Measurements from ENCODE around the gene SENP8. TPM values are rescaled to one million over a fixed set of nuclear protein-coding genes. Genes with fewer than 3 reads are reported as not detected.

SENP8 gene
- total and polyA plus RNA-seq, 2 of the 13 experiments (the other 11 are each of a cell fraction or from before 2014, with no cell fraction given) = 2.7 to 3.0 TPM

DNA sequence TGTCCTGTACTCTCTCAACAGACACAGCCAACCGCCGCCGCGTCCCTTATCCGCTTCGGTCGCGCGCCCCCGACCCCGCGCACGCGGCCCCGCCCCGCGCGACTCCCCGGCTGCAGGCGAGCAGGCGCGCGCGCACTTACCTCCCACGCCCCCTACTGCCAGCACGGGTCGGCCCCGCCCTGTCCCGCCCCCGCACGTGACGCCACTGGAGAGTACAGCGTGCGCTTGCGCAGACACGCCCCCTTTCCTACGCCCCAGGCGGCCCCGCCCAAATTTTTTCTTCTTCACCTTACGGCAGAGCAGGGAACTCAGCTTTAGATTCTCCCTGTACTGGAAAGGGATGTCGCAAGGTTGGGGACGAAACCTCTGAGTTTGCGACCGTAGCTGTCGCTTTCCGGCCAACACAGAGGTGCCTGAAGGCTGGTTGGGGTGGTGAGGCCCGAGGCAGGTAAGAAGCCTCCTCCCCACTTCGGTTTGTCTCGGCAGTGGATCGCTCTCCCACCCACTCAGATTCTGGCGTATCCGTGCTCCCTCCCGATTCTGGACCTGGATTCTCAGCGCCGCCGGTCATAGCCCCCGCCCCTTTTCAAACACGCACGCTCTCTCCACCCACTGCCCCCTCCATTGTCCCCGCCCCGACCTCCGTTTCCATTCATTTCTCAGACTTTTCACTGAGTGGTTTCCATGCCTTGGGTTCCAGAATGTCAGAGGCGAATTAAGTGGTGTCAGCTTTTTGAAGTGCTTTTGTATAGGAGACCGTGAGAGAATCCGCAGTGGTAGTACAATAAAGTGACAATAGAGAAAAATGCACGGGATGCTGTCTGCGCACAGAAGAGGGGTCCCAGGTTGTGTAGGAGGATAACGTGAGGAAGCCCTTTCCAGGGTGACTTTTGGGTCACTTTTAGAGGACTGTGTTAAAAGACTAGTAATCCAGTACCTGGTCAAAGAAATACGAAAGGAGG lies at the start of gene SENP8, which contains the start of gene MYO9A (continued):
- TF ChIP-seq, protein P1, sequence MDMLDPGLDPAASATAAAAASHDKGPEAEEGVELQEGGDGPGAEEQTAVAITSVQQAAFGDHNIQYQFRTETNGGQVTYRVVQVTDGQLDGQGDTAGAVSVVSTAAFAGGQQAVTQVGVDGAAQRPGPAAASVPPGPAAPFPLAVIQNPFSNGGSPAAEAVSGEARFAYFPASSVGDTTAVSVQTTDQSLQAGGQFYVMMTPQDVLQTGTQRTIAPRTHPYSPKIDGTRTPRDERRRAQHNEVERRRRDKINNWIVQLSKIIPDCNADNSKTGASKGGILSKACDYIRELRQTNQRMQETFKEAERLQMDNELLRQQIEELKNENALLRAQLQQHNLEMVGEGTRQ (IDR thresholded peaks at IDR 0.05; ENCODE audit: low read depth, low read length) = peak; percentile 85
- TF ChIP-seq, protein P1 (CRISPR knock-in tag; IDR thresholded peaks at IDR 0.05; ENCODE audit: borderline replicate concordance) = peak; percentile 86; the same call in 1 of the 2 replicates
- TF ChIP-seq, protein P2, sequence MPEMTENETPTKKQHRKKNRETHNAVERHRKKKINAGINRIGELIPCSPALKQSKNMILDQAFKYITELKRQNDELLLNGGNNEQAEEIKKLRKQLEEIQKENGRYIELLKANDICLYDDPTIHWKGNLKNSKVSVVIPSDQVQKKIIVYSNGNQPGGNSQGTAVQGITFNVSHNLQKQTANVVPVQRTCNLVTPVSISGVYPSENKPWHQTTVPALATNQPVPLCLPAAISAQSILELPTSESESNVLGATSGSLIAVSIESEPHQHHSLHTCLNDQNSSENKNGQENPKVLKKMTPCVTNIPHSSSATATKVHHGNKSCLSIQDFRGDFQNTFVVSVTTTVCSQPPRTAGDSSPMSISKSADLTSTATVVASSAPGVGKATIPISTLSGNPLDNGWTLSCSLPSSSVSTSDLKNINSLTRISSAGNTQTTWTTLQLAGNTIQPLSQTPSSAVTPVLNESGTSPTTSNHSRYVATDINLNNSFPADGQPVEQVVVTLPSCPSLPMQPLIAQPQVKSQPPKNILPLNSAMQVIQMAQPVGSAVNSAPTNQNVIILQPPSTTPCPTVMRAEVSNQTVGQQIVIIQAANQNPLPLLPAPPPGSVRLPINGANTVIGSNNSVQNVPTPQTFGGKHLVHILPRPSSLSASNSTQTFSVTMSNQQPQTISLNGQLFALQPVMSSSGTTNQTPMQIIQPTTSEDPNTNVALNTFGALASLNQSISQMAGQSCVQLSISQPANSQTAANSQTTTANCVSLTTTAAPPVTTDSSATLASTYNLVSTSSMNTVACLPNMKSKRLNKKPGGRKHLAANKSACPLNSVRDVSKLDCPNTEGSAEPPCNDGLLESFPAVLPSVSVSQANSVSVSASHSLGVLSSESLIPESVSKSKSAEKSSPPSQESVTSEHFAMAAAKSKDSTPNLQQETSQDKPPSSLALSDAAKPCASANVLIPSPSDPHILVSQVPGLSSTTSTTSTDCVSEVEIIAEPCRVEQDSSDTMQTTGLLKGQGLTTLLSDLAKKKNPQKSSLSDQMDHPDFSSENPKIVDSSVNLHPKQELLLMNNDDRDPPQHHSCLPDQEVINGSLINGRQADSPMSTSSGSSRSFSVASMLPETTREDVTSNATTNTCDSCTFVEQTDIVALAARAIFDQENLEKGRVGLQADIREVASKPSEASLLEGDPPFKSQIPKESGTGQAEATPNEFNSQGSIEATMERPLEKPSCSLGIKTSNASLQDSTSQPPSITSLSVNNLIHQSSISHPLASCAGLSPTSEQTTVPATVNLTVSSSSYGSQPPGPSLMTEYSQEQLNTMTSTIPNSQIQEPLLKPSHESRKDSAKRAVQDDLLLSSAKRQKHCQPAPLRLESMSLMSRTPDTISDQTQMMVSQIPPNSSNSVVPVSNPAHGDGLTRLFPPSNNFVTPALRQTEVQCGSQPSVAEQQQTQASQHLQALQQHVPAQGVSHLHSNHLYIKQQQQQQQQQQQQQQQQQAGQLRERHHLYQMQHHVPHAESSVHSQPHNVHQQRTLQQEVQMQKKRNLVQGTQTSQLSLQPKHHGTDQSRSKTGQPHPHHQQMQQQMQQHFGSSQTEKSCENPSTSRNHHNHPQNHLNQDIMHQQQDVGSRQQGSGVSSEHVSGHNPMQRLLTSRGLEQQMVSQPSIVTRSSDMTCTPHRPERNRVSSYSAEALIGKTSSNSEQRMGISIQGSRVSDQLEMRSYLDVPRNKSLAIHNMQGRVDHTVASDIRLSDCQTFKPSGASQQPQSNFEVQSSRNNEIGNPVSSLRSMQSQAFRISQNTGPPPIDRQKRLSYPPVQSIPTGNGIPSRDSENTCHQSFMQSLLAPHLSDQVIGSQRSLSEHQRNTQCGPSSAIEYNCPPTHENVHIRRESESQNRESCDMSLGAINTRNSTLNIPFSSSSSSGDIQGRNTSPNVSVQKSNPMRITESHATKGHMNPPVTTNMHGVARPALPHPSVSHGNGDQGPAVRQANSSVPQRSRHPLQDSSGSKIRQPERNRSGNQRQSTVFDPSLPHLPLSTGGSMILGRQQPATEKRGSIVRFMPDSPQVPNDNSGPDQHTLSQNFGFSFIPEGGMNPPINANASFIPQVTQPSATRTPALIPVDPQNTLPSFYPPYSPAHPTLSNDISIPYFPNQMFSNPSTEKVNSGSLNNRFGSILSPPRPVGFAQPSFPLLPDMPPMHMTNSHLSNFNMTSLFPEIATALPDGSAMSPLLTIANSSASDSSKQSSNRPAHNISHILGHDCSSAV (CRISPR knock-in tag; IDR thresholded peaks at IDR 0.05; ENCODE audit: borderline replicate concordance) = no peak
- TF ChIP-seq MLLT10 (CRISPR knock-in tag; IDR thresholded peaks at IDR 0.05) (no peak), REXO4 (CRISPR knock-in tag; IDR thresholded peaks at IDR 0.05; ENCODE audit: borderline replicate concordance) (no peak), HDAC1 (CRISPR knock-in tag; IDR thresholded peaks at IDR 0.05) (no peak), STAT5B (CRISPR knock-in tag; IDR thresholded peaks at IDR 0.05) (no peak), ZNF567 (CRISPR knock-in tag; IDR thresholded peaks at IDR 0.05; ENCODE audit: borderline replicate concordance) (no peak), SMYD3 (CRISPR knock-in tag; IDR thresholded peaks at IDR 0.05) (no peak), PAWR (CRISPR knock-in tag; IDR thresholded peaks at IDR 0.05; ENCODE audit: borderline replicate concordance) (no peak)
- TF ChIP-seq, protein P3, sequence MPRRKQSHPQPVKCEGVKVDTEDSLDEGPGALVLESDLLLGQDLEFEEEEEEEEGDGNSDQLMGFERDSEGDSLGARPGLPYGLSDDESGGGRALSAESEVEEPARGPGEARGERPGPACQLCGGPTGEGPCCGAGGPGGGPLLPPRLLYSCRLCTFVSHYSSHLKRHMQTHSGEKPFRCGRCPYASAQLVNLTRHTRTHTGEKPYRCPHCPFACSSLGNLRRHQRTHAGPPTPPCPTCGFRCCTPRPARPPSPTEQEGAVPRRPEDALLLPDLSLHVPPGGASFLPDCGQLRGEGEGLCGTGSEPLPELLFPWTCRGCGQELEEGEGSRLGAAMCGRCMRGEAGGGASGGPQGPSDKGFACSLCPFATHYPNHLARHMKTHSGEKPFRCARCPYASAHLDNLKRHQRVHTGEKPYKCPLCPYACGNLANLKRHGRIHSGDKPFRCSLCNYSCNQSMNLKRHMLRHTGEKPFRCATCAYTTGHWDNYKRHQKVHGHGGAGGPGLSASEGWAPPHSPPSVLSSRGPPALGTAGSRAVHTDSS (CRISPR knock-in tag; conservative IDR thresholded peaks at IDR 0.05) = no peak
- TF ChIP-seq, protein P4, sequence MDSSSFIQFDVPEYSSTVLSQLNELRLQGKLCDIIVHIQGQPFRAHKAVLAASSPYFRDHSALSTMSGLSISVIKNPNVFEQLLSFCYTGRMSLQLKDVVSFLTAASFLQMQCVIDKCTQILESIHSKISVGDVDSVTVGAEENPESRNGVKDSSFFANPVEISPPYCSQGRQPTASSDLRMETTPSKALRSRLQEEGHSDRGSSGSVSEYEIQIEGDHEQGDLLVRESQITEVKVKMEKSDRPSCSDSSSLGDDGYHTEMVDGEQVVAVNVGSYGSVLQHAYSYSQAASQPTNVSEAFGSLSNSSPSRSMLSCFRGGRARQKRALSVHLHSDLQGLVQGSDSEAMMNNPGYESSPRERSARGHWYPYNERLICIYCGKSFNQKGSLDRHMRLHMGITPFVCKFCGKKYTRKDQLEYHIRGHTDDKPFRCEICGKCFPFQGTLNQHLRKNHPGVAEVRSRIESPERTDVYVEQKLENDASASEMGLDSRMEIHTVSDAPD (CRISPR knock-in tag; IDR thresholded peaks at IDR 0.05) = no peak

Data from HepG2 (cell line).